PC-9 (cell line): ENCODE results near the gene CHMP2B. TPM values are rescaled to one million over a fixed set of nuclear protein-coding genes. Genes with fewer than 3 reads are reported as not detected.

Experiments
- BruUV-seq: library from RNA; stranded (reverse); fragments of 400-500 nt; replicated peaks from 2 replicates; lab custom pipeline; 2021; lab: Mats Ljungman, UMichigan
- CTCF ChIA-PET: fragments of 300-600 bp; sonication (Branson Sonifier 250); formaldehyde crosslinking; loops from one replicate; lab custom pipeline; 2022; ENCODE audit warnings: antibody characterized with exemption; lab: Charles Lee
- POLR2A ChIA-PET: fragments of 300-600 bp; sonication (Branson Sonifier 250); formaldehyde crosslinking; loops from one replicate; lab custom pipeline; 2022; ENCODE audit warnings: antibody characterized with exemption; ENCODE audit not compliant: unreplicated experiment; lab: Charles Lee
- DNase-seq, 2 experiments: peaks; one replicate each; pipeline versions ENCODE4 v3.0.0 to v3.0.0-alpha.2; 2015 to 2022; ENCODE audit warnings: mixed read lengths in 1 of 2
- H2AFZ ChIP-seq: fragments of 200-600 bp; sonication (generic); 2 replicates; pipeline ENCODE4 v1.8.1; 2017; ENCODE audit warnings: antibody characterized with exemption
- H3F3A ChIP-seq: fragments of 200-600 bp; sonication (generic); 2 replicates; pipeline ENCODE4 v1.8.1; 2017; ENCODE audit warnings: antibody characterized with exemption, mild to moderate bottlenecking, low read depth; ENCODE audit not compliant: insufficient read depth
- H3K27ac ChIP-seq: fragments of 200-600 bp; sonication (generic); 2 replicates; pipeline ENCODE4 v1.6.1; 2016; ENCODE audit warnings: mixed run types
- H3K27me3 ChIP-seq: fragments of 200-600 bp; sonication (generic); 2 replicates; pipeline ENCODE4 v1.6.1; 2016; ENCODE audit warnings: low read depth, mixed run types; ENCODE audit not compliant: insufficient read depth
- H3K36me3 ChIP-seq: fragments of 200-600 bp; sonication (generic); 2 replicates; pipeline ENCODE4 v1.6.1; 2016; ENCODE audit warnings: low read depth, mixed run types
- H3K4me1 ChIP-seq: fragments of 200-600 bp; sonication (generic); replicated peaks from 2 replicates; pipeline ENCODE4 v1.6.1; 2016; ENCODE audit warnings: mixed run types; ENCODE audit not compliant: insufficient read depth
- H3K4me2 ChIP-seq: fragments of 200-600 bp; sonication (generic); 2 replicates; pipeline ENCODE4 v1.6.1; 2017; ENCODE audit warnings: mixed run types
- H3K4me3 ChIP-seq: fragments of 200-600 bp; sonication (generic); 2 replicates; pipeline ENCODE4 v1.6.1; 2016; ENCODE audit warnings: mixed run types
- H3K79me2 ChIP-seq: fragments of 200-600 bp; sonication (generic); 2 replicates; pipeline ENCODE4 v1.6.1; 2017; ENCODE audit warnings: low read depth, mixed run types
- H3K9me2 ChIP-seq: fragments of 200-600 bp; sonication (generic); 2 replicates; pipeline ENCODE4 v1.8.1; 2017; ENCODE audit warnings: mild to moderate bottlenecking; ENCODE audit not compliant: insufficient read depth
- H3K9me3 ChIP-seq: fragments of 200-600 bp; sonication (generic); 2 replicates; pipeline ENCODE4 v1.8.1; 2016; ENCODE audit warnings: low read depth; ENCODE audit not compliant: insufficient read depth
- H4K20me1 ChIP-seq: fragments of 200-600 bp; sonication (generic); 2 replicates; pipeline ENCODE4 v1.8.1; 2017; ENCODE audit not compliant: insufficient read depth
- EZH2 ChIP-seq: fragments of 200-600 bp; sonication (generic); IDR thresholded peaks from 2 replicates; pipeline ENCODE4 v1.8.0; 2017; ENCODE audit warnings: antibody characterized with exemption, low read depth
- intact Hi-C: fragments of 100-400 bp; cut with micrococcal nuclease; formaldehyde crosslinking; loops from one replicate; pipeline ENCODE4 v1.10.0; 2022; ENCODE audit not compliant: unreplicated experiment
- total RNA-seq: library from RNA; stranded (reverse); gene quantifications from 2 replicates; pipeline ENCODE4 v1.2.3, GENCODE V29; 2021
- TF ChIP-seq, protein P1 (sequence below): fragments of 200-600 bp; sonication (generic); conservative IDR thresholded peaks from 2 replicates; pipeline ENCODE4 v1.6.1; 2017; ENCODE audit warnings: mixed run types, antibody characterized with exemption, mild to moderate bottlenecking, moderate library complexity

Gene CHMP2B
- total RNA-seq, 1 experiment from 2014 or later = 54.6 TPM

DNA sequence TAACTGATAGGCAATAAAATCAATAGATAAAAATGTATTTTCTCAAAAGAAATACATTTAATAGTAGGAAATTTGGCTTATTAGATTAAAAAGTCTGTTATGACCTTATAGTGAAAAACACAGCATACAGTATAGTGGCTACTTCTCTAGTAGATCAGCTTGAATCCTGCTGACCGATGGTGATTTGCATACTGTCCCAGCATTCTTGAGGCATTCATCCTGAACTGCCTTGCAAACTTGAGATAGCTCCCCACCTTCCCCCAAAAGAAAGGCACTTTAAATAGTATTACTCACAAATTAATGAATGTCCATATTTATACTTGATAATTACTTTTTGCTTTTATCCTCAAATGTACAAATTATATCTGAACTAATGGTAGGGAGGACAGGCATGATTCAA is 6.7 kb downstream of the CHMP2B start:
- Histone ChIP-seq H3F3A (no peaks in the 10 kb centered on the region), H3K9me3 (peaks cover 6% of the 10 kb centered on the region), H3K4me2 (no peak overlapping the region), H4K20me1 (peaks cover 26% of the 10 kb centered on the region), H2AFZ (no peak overlapping the region), H3K4me3 (no peak overlapping the region), H3K9me2 (no peaks in the 10 kb centered on the region), H3K27me3 (no peaks in the 10 kb centered on the region), H3K27ac (no peak overlapping the region), H3K79me2 (peaks cover 100% of the 10 kb centered on the region), H3K4me1 (peaks cover 16% of the 10 kb centered on the region), H3K36me3 (peaks cover 55% of the 10 kb centered on the region)
- ChIA-PET POLR2A (no interaction called here), CTCF (no interaction called here)
- no TSS peak for BruUV-seq
- TF ChIP-seq, protein P1, sequence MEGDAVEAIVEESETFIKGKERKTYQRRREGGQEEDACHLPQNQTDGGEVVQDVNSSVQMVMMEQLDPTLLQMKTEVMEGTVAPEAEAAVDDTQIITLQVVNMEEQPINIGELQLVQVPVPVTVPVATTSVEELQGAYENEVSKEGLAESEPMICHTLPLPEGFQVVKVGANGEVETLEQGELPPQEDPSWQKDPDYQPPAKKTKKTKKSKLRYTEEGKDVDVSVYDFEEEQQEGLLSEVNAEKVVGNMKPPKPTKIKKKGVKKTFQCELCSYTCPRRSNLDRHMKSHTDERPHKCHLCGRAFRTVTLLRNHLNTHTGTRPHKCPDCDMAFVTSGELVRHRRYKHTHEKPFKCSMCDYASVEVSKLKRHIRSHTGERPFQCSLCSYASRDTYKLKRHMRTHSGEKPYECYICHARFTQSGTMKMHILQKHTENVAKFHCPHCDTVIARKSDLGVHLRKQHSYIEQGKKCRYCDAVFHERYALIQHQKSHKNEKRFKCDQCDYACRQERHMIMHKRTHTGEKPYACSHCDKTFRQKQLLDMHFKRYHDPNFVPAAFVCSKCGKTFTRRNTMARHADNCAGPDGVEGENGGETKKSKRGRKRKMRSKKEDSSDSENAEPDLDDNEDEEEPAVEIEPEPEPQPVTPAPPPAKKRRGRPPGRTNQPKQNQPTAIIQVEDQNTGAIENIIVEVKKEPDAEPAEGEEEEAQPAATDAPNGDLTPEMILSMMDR = no peak
- TF ChIP-seq EZH2 = no peak
- no peak for DNase-seq
- intact Hi-C loops = no loop called here

DNA sequence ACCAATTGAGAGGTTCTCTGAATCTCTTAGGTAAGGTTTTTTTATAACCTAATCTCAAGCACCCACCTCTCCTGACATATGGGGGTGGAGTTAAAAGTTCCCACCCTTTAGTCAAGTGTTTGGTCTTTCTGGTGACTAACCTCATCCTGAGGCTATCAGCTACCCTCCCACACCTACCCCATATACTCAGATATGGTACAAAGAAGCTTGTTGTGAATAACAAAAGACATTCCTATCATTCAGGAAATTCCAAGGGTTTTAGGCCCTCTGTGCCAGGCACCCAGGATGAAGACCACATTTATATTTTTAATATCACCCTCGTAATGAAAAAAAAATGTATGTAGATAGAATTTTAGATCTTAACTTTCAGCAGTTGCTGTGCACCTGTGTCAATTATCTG is 9.0 kb downstream of the CHMP2B start:
- Histone ChIP-seq H3K4me1 (no peaks in the 10 kb centered on the region), H3K27ac (no peak overlapping the region), H3F3A (no peaks in the 10 kb centered on the region), H3K36me3 (peaks cover 41% of the 10 kb centered on the region), H3K79me2 (peaks cover 97% of the 10 kb centered on the region), H3K27me3 (no peaks in the 10 kb centered on the region), H2AFZ (no peak overlapping the region), H3K4me3 (no peak overlapping the region), H3K4me2 (no peak overlapping the region), H3K9me2 (no peaks in the 10 kb centered on the region), H4K20me1 (peaks cover 9% of the 10 kb centered on the region; the same call in 1 of the 2 replicates), H3K9me3 (peaks cover 6% of the 10 kb centered on the region)
- no peak for DNase-seq
- TF ChIP-seq, protein P1 = no peak
- no peak for TF ChIP-seq EZH2
- ChIA-PET POLR2A (interaction anchor here (0.7 kb wide), 1 partner anchor 9 kb away, joined by 5 read pairs; the partner anchor contains the start of gene CHMP2B), CTCF (no interaction called here)
- BruUV-seq = no TSS peak
- intact Hi-C loops = no loop called here

DNA sequence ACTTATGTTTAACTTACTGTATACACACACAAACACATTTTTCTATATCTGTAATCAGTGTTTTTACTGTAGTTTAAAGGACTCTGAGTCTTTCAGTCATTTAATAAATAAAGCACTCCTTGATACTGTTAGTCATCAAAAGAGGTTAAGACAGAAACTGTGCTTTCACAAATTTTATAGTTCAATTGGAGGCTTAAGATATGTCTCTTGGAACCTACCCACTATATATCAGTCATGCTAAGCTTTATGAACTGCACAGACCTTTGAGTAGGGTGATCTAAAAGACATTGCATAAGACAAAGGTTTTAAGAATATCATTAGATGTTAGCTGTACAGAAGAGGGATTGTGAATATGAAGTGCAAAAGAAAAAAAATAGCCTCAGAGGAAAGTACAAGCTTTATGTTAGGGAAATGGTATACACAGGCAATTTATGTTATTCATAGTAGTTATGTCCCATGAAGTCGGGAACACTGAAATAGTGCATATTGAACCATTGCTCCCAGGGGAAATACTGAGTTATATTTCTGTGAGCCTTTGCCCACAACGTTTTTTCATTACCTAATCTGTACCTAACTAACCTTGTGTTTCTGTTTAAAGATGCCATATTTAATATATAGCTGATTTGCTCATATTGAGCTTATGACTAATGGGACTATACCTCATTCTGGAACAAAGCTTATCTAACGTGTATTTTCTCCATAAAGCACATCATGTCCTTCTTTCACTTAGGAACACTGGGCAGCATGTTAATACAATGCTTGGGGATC is 19.7 kb downstream of the CHMP2B start:
- BruUV-seq = no TSS peak
- intact Hi-C loops = no loop called here
- Histone ChIP-seq H3K27me3 (no peaks in the 10 kb centered on the region), H3K36me3 (peaks cover 41% of the 10 kb centered on the region), H2AFZ (no peak overlapping the region), H3K9me2 (no peaks in the 10 kb centered on the region), H3K4me3 (no peak overlapping the region), H3K9me3 (no peaks in the 10 kb centered on the region; the same call in 1 of the 2 replicates), H3K79me2 (peaks cover 44% of the 10 kb centered on the region), H3F3A (0 out of 2 replicates have a peak, but pooled peaks cover 6% of the 10 kb centered on the region), H3K4me1 (no peaks in the 10 kb centered on the region), H3K4me2 (no peak overlapping the region), H4K20me1 (peaks cover 9% of the 10 kb centered on the region), H3K27ac (no peak overlapping the region)
- no peak for DNase-seq
- TF ChIP-seq, protein P1 = no peak
- TF ChIP-seq EZH2 = no peak
- ChIA-PET POLR2A (no interaction called here), CTCF (interaction anchor here (1.0 kb wide), 1 partner anchor 13 kb away, joined by 3 read pairs; no protein-coding TSS in a partner anchor)
